ENCODE measurements around the gene PPP2R5E.

DNA sequence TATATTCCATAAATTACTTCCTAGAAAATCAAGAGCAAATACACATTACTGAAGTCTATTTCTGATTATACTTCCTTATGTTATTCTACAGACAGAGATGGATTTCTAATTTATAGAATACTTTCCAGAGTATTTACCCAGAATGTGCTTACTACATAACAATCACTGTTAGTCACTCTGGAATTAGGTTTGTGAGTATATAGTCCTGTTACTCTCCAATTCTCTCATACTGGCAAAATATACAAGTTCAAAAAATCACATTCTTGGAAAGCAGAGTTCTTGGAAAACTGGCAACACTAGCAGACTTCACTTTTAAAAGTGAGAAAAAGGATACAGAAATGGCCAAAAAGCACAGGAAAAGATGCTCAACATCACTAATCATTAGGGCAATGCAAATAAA lies 7.3 kb downstream of the PPP2R5E start:
- TF ChIP-seq OSR1 (CRISPR knock-in tag; IDR thresholded peaks at IDR 0.05) (no peak), ZFP30 (CRISPR knock-in tag; IDR thresholded peaks at IDR 0.05) (no peak), ISL1 (CRISPR knock-in tag; IDR thresholded peaks at IDR 0.05) (no peak), GLIS3 (CRISPR knock-in tag; IDR thresholded peaks at IDR 0.05) (no peak), TCF4 (CRISPR knock-in tag; IDR thresholded peaks at IDR 0.05; ENCODE audit: borderline replicate concordance) (no peak), PPARA (CRISPR knock-in tag; IDR thresholded peaks at IDR 0.05; ENCODE audit: borderline replicate concordance) (no peak), CSDC2 (CRISPR knock-in tag; IDR thresholded peaks at IDR 0.05) (no peak)
